Neural cell (in vitro differentiated cells): ENCODE data around the gene GPRC5B. TPM values are rescaled to one million over a fixed set of nuclear protein-coding genes. Genes with fewer than 3 reads are reported as not detected.

Experiments used
- H2AFZ ChIP-seq: fragments of 200-600, 300-800 bp; sonication (generic), shearing (Covaris generic); 2 replicates; pipeline ENCODE4 v1.6.0; 2014; ENCODE audit warnings: low read depth, mild to moderate bottlenecking, antibody characterized with exemption, low read length, moderate library complexity
- H3F3A ChIP-seq: fragments of 200-600 bp; shearing (Covaris generic); 2 replicates; pipeline ENCODE4 v1.6.1; 2016; ENCODE audit warnings: mild to moderate bottlenecking, moderate library complexity, mixed read lengths, antibody characterized with exemption, low read length; ENCODE audit not compliant: insufficient read depth, poor library complexity, severe bottlenecking
- H3K27ac ChIP-seq: fragments of 200-600, 300-800 bp; sonication (generic), shearing (Covaris generic); 2 replicates; pipeline ENCODE4 v1.5.1; 2014; ENCODE audit warnings: mild to moderate bottlenecking, low read length, moderate library complexity
- H3K27me3 ChIP-seq: fragments of 300-800, 200-600 bp; sonication (generic), shearing (Covaris generic); 2 replicates; pipeline ENCODE4 v1.6.0; 2014; ENCODE audit warnings: mild to moderate bottlenecking, low read depth, low read length, moderate library complexity; ENCODE audit not compliant: insufficient read depth
- H3K36me3 ChIP-seq: fragments of 300-800, 200-600 bp; sonication (generic), shearing (Covaris generic); 2 replicates; pipeline ENCODE4 v1.5.1; 2014; ENCODE audit warnings: mild to moderate bottlenecking, antibody characterized with exemption, low read length, moderate library complexity; ENCODE audit not compliant: insufficient read depth
- H3K4me2 ChIP-seq: fragments of 300-800, 200-600 bp; sonication (generic), shearing (Covaris generic); 2 replicates; pipeline ENCODE4 v1.6.0; 2014; ENCODE audit warnings: mild to moderate bottlenecking, low read length
- H3K4me3 ChIP-seq: fragments of 300-800, 200-600 bp; sonication (generic), shearing (Covaris generic); 2 replicates; pipeline ENCODE4 v1.5.1; 2014; ENCODE audit warnings: mild to moderate bottlenecking, low read length, moderate library complexity
- H3K79me2 ChIP-seq: fragments of 200-600 bp; shearing (Covaris generic); replicated peaks from 2 replicates; pipeline ENCODE4 v1.6.0; 2014; ENCODE audit warnings: mild to moderate bottlenecking, low read length, moderate library complexity; ENCODE audit not compliant: insufficient read depth
- H3K9ac ChIP-seq: fragments of 300-800, 200-600 bp; sonication (generic), shearing (Covaris generic); 2 replicates; pipeline ENCODE4 v1.6.1; 2016; ENCODE audit warnings: mild to moderate bottlenecking, low read length, mixed read lengths
- H3K9me2 ChIP-seq: fragments of 200-600 bp; shearing (Covaris generic); 2 replicates; pipeline ENCODE4 v1.6.1; 2016; ENCODE audit warnings: mild to moderate bottlenecking, low read length, mixed read lengths; ENCODE audit not compliant: insufficient read depth
- H3K9me3 ChIP-seq: fragments of 200-600, 300-800 bp; sonication (generic), shearing (Covaris generic); 2 replicates; pipeline ENCODE4 v1.6.1; 2016; ENCODE audit warnings: mild to moderate bottlenecking, mixed run types, low read length, moderate library complexity, mixed read lengths
- H4K20me1 ChIP-seq: fragments of 200-600 bp; shearing (Covaris generic); 2 replicates; pipeline ENCODE4 v1.6.1; 2016; ENCODE audit warnings: mild to moderate bottlenecking, mixed run types; ENCODE audit not compliant: insufficient read depth
- CTCF ChIP-seq: fragments of 450-650 bp; IDR thresholded peaks from 2 replicates; pipeline ENCODE4 v1.5.1; 2014; ENCODE audit warnings: antibody characterized with exemption, mild to moderate bottlenecking, moderate library complexity; ENCODE audit not compliant: poor library complexity, severe bottlenecking
- EP300 ChIP-seq: fragments of 450-650 bp; conservative IDR thresholded peaks from 2 replicates; pipeline ENCODE4 v1.6.1; 2014; ENCODE audit warnings: antibody characterized with exemption, mild to moderate bottlenecking, moderate library complexity; ENCODE audit not compliant: poor library complexity, severe bottlenecking
- EZH2 ChIP-seq: fragments of 200-600, 300-800 bp; shearing (Covaris generic), sonication (generic); IDR thresholded peaks from 2 replicates; pipeline ENCODE4 v1.6.1; 2014; ENCODE audit warnings: antibody characterized with exemption, low read length, borderline replicate concordance, mild to moderate bottlenecking; ENCODE audit not compliant: insufficient read depth, poor library complexity, severe bottlenecking
- MXI1 ChIP-seq: fragments of 450-650 bp; conservative IDR thresholded peaks from 2 replicates; pipeline ENCODE4 v1.6.1; 2014; ENCODE audit warnings: antibody characterized with exemption, mild to moderate bottlenecking; ENCODE audit not compliant: poor library complexity, severe bottlenecking
- POLR2AphosphoS5 ChIP-seq: IDR thresholded peaks from 2 replicates; pipeline ENCODE4 v1.6.1; 2012
- RAD21 ChIP-seq: fragments of 450-650 bp; conservative IDR thresholded peaks from 2 replicates; pipeline ENCODE4 v1.6.1; 2014; ENCODE audit warnings: antibody characterized with exemption, mild to moderate bottlenecking, moderate library complexity
- SMC3 ChIP-seq: fragments of 450-650 bp; conservative IDR thresholded peaks from 2 replicates; pipeline ENCODE4 v1.6.1; 2014; ENCODE audit warnings: antibody characterized with exemption, mild to moderate bottlenecking, moderate library complexity; ENCODE audit not compliant: poor library complexity
- TAF1 ChIP-seq: IDR thresholded peaks from 2 replicates; pipeline ENCODE4 v1.6.1; 2012; ENCODE audit warnings: low read depth
- polyA plus RNA-seq: library from polyadenylated mRNA; depleted of rRNA; stranded (reverse); fragments of >200 nt; gene quantifications from 2 replicates; pipeline ENCODE4 v1.2.3, GENCODE V29; 2014
- TF ChIP-seq, protein P1 (sequence below): IDR thresholded peaks from 2 replicates; pipeline ENCODE4 v1.6.1; 2012; ENCODE audit warnings: borderline replicate concordance

The GPRC5B gene
- polyA plus RNA-seq, 1 donor from 2014 or later, result 25.4 TPM

DNA sequence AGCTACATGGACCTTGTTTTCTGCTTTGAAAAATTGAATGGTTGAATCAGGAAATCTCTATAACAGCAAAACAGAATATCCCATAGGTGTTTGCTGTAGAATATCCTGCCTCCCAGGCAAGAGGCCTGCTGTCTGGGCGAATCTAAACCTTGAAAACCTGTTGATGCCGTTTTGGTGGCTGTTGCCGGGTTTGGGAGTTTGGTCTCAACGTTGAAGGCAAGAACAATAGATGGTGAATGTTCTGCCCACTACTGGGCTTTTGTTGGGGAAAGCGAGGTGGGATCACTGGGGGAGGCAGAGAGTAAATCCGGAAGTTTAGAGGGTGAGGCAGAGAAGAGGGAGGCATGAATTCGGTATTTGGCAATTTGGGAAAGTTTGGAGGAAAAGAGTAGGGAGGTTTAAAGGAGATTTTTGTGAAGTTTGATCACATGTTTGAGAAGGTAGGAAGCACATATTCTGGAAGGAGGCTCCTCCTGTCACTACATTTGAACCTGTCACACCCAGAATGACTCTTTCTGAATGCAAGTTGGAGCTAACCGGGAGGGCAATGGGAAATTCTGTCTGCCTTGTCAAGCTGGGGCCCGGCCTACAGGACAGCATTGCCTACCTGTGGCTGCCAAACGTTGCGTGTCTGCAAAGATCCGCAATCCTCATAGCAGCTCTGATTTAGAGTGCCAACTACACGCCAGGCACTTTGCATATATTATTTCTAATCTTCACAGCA is 46.5 kb downstream of the GPRC5B start:
- Histone ChIP-seq H3F3A (no peaks in the 10 kb centered on the region), H3K79me2 (no peaks in the 10 kb centered on the region), H3K9ac (no peak overlapping the region), H4K20me1 (no peaks in the 10 kb centered on the region), H2AFZ (no peak overlapping the region), H3K4me3 (no peak overlapping the region), H3K4me2 (no peak overlapping the region), H3K36me3 (no peaks in the 10 kb centered on the region), H3K27me3 (no peaks in the 10 kb centered on the region), H3K9me3 (no peaks in the 10 kb centered on the region), H3K9me2 (no peaks in the 10 kb centered on the region), H3K27ac (no peak overlapping the region)
- TF ChIP-seq CTCF (no peak), POLR2AphosphoS5 (no peak), RAD21 (no peak), TAF1 (no peak), MXI1 (no peak), EP300 (no peak), EZH2 (no peak), SMC3 (no peak)
- TF ChIP-seq, protein P1, sequence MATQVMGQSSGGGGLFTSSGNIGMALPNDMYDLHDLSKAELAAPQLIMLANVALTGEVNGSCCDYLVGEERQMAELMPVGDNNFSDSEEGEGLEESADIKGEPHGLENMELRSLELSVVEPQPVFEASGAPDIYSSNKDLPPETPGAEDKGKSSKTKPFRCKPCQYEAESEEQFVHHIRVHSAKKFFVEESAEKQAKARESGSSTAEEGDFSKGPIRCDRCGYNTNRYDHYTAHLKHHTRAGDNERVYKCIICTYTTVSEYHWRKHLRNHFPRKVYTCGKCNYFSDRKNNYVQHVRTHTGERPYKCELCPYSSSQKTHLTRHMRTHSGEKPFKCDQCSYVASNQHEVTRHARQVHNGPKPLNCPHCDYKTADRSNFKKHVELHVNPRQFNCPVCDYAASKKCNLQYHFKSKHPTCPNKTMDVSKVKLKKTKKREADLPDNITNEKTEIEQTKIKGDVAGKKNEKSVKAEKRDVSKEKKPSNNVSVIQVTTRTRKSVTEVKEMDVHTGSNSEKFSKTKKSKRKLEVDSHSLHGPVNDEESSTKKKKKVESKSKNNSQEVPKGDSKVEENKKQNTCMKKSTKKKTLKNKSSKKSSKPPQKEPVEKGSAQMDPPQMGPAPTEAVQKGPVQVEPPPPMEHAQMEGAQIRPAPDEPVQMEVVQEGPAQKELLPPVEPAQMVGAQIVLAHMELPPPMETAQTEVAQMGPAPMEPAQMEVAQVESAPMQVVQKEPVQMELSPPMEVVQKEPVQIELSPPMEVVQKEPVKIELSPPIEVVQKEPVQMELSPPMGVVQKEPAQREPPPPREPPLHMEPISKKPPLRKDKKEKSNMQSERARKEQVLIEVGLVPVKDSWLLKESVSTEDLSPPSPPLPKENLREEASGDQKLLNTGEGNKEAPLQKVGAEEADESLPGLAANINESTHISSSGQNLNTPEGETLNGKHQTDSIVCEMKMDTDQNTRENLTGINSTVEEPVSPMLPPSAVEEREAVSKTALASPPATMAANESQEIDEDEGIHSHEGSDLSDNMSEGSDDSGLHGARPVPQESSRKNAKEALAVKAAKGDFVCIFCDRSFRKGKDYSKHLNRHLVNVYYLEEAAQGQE, result no peak

GRCh38 chr16:19837331-19837980 is 47.2 kb downstream of the GPRC5B start:
- Histone ChIP-seq H3F3A (no peaks in the 10 kb centered on the region), H4K20me1 (no peaks in the 10 kb centered on the region), H3K4me3 (no peak overlapping the region), H3K27me3 (no peaks in the 10 kb centered on the region), H3K79me2 (no peaks in the 10 kb centered on the region), H3K4me2 (no peak overlapping the region), H3K36me3 (no peaks in the 10 kb centered on the region), H3K27ac (no peak overlapping the region), H3K9me3 (no peaks in the 10 kb centered on the region), H3K9ac (no peak overlapping the region), H2AFZ (no peak overlapping the region), H3K9me2 (no peaks in the 10 kb centered on the region)
- TF ChIP-seq, protein P1, result no peak
- no peak for TF ChIP-seq MXI1
- TF ChIP-seq SMC3, result no peak
- TF ChIP-seq EP300, result no peak
- TF ChIP-seq POLR2AphosphoS5, result no peak
- TF ChIP-seq TAF1, result no peak
- TF ChIP-seq CTCF, result no peak
- no peak for TF ChIP-seq RAD21
- TF ChIP-seq EZH2, result no peak
